Measurements from ENCODE around the gene NEU4. TPM values are rescaled to one million over a fixed set of nuclear protein-coding genes. Genes with fewer than 3 reads are reported as not detected.
"Not testable (repeated sequence)": the region's sequence is repeated elsewhere in the genome, so short reads cannot be mapped to it uniquely, and the experiment has no call there.

Gene NEU4
- polyA plus RNA-seq, 1 experiment: not detected

DNA sequence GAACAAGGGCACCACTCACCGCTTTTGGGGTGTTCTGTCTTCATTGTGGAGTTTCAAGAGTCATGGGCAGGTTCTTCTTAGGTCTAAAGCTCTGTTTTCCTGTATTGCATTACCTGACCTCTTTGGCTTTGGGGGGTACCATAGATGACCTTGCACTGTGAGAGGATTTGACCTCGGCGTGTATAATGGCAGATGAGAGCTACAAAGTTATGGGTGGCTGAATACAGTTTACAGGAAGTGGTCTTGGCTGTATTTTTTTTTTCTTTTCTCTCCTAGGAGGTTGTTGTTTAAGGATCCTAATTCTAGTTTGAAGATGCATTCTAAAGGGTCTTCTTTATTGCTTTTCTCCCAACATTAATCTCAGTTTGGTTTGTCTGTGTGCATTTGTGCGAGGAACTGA lies 20.9 kb upstream of the NEU4 start:
- ChIA-PET CTCF (no interaction called here), POLR2A (no interaction called here)
- no peak for DNase-seq (ENCODE audit: low read depth, low spot score)
- TF ChIP-seq, protein P1, sequence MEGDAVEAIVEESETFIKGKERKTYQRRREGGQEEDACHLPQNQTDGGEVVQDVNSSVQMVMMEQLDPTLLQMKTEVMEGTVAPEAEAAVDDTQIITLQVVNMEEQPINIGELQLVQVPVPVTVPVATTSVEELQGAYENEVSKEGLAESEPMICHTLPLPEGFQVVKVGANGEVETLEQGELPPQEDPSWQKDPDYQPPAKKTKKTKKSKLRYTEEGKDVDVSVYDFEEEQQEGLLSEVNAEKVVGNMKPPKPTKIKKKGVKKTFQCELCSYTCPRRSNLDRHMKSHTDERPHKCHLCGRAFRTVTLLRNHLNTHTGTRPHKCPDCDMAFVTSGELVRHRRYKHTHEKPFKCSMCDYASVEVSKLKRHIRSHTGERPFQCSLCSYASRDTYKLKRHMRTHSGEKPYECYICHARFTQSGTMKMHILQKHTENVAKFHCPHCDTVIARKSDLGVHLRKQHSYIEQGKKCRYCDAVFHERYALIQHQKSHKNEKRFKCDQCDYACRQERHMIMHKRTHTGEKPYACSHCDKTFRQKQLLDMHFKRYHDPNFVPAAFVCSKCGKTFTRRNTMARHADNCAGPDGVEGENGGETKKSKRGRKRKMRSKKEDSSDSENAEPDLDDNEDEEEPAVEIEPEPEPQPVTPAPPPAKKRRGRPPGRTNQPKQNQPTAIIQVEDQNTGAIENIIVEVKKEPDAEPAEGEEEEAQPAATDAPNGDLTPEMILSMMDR (IDR thresholded peaks at IDR 0.05; ENCODE audit: low read depth, low read length): no peak
- Histone ChIP-seq H3K27me3 (ENCODE audit: control insufficient read depth, insufficient read depth, low read length) (peaks cover 2% of the 10 kb centered on the region), H3K27ac (ENCODE audit: low read depth, low read length) (no peak overlapping the region), H3K9me3 (ENCODE audit: control insufficient read depth, insufficient read depth, low read length) (peaks cover 3% of the 10 kb centered on the region; the same call in 1 of the 2 replicates), H3K4me3 (ENCODE audit: low read depth, low read length) (no peak overlapping the region)

GRCh38 chr2:241788572-241788971 lies 20.4 kb upstream of the NEU4 start:
- no peak overlapping the region for H3K27ac ChIP-seq (ENCODE audit: low read depth, low read length)
- ChIA-PET POLR2A (no interaction called here), CTCF (no interaction called here)
- TF ChIP-seq, protein P1 (IDR thresholded peaks at IDR 0.05; ENCODE audit: low read depth, low read length): no peak
- no peak for DNase-seq (ENCODE audit: low read depth, low spot score)
- H3K27me3 ChIP-seq (ENCODE audit: control insufficient read depth, insufficient read depth, low read length): peaks cover 2% of the 10 kb centered on the region
- no peak overlapping the region for H3K4me3 ChIP-seq (ENCODE audit: low read depth, low read length)
- H3K9me3 ChIP-seq (ENCODE audit: control insufficient read depth, insufficient read depth, low read length): peaks cover 3% of the 10 kb centered on the region; the same call in 1 of the 2 replicates

GRCh38 chr2:241791385-241791784 lies 17.6 kb upstream of the NEU4 start:
- CTCF ChIA-PET; H3K27me3 ChIP-seq (ENCODE audit: control insufficient read depth, insufficient read depth, low read length); DNase-seq (ENCODE audit: low read depth, low spot score); H3K4me3 ChIP-seq (ENCODE audit: low read depth, low read length); H3K27ac ChIP-seq (ENCODE audit: low read depth, low read length); H3K9me3 ChIP-seq (ENCODE audit: control insufficient read depth, insufficient read depth, low read length); POLR2A ChIA-PET: not testable (repeated sequence)

GRCh38 chr2:241793385-241793784 lies 15.6 kb upstream of the NEU4 start:
- Histone ChIP-seq H3K27me3 (ENCODE audit: control insufficient read depth, insufficient read depth, low read length) (peaks cover 11% of the 10 kb centered on the region), H3K4me3 (ENCODE audit: low read depth, low read length) (no peak overlapping the region), H3K27ac (ENCODE audit: low read depth, low read length) (no peak overlapping the region), H3K9me3 (ENCODE audit: control insufficient read depth, insufficient read depth, low read length) (peaks cover 7% of the 10 kb centered on the region)
- no peak for DNase-seq (ENCODE audit: low read depth, low spot score)
- TF ChIP-seq, protein P1 (IDR thresholded peaks at IDR 0.05; ENCODE audit: low read depth, low read length): no peak
- ChIA-PET POLR2A (no interaction called here), CTCF (no interaction called here)

GRCh38 chr2:241794250-241794823 lies 14.7 kb upstream of the NEU4 start:
- CTCF ChIA-PET: no interaction called here
- Histone ChIP-seq H3K27me3 (ENCODE audit: control insufficient read depth, insufficient read depth, low read length) (peaks cover 11% of the 10 kb centered on the region), H3K9me3 (ENCODE audit: control insufficient read depth, insufficient read depth, low read length) (peaks cover 7% of the 10 kb centered on the region), H3K4me3 (ENCODE audit: low read depth, low read length) (no peak overlapping the region), H3K27ac (ENCODE audit: low read depth, low read length) (no peak overlapping the region)
- TF ChIP-seq, protein P1 (IDR thresholded peaks at IDR 0.05; ENCODE audit: low read depth, low read length): no peak
- DNase-seq (ENCODE audit: low read depth, low spot score): no peak
- POLR2A ChIA-PET: interaction anchor here (0.7 kb wide), 1 partner anchor 9 kb away, joined by 3 read pairs; no protein-coding TSS in a partner anchor

All from AG04450 (cell line).